K562 (cell line): Measurements from ENCODE around the gene ROPN1L. TPM values are rescaled to one million over a fixed set of nuclear protein-coding genes. Genes with fewer than 3 reads are reported as not detected.
A peak's percentile ranks its signal among the peaks of the same experiment; 100 is the strongest.

ENCODE experiments used
- ATAC-seq: fragments of 200-7000 bp; cut with Tn5 transposase; 3 replicates; pipeline ENCODE4 v1.9.1; 2020; ENCODE audit warnings: moderate library complexity
- BruUV-seq: library from RNA; stranded (reverse); fragments of 400-500 nt; replicated peaks from 2 replicates; lab custom pipeline; 2021; lab: Mats Ljungman, UMichigan
- CTCF ChIA-PET: fragments of 300-600 bp; formaldehyde crosslinking; extraction: SDS; loops from one replicate; lab custom pipeline; 2021; ENCODE audit warnings: low intra/inter-chr PET ratio; lab: Yijun Ruan, JAX
- POLR2A ChIA-PET: fragments of 300-600, 350-650 bp; sonication (Branson Sonifier 250); formaldehyde crosslinking; extraction: SDS; loops from one replicate; lab custom pipeline; 2021; ENCODE audit warnings: antibody characterized with exemption, inconsistent platforms; lab: Yijun Ruan, JAX
- DNase-seq, 4 experiments: peaks; one replicate each; pipeline versions ENCODE4 v3.0.0 to v3.0.0-alpha.2; 2011 to 2018; ENCODE audit warnings: low spot score in 3 of 4, mixed read lengths in 3 of 4; ENCODE audit errors: extremely low read depth in 1 of 4
- FAIRE-seq: peaks from 2 replicates; lab custom pipeline; 2011; peaks lifted over from hg19 to GRCh38; lab: Jason Lieb, UNC
- H2AFZ ChIP-seq: 2 replicates; pipeline ENCODE4 v1.6.0; 2011; ENCODE audit warnings: low read depth, low read length, control low read depth, inconsistent platforms
- H3K27ac ChIP-seq: fragments of 200-600 bp; 3 replicates; pipeline ENCODE4 v1.8.0; 2011; ENCODE audit warnings: low read depth, mild to moderate bottlenecking, control low read depth, inconsistent platforms, low read length, moderate library complexity, mixed read lengths; ENCODE audit errors: extremely low read depth
- H3K27me3 ChIP-seq, 2 experiments: fragments of 300-600 bp in 1 of 2; 2 replicates in 1 of 2; 3 replicates in 1 of 2; pipeline versions ENCODE4 v1.6.0 to v1.8.0; 2011; ENCODE audit warnings: inconsistent platforms in 2 of 2, low read length in 2 of 2, mild to moderate bottlenecking in 1 of 2, mixed read lengths in 1 of 2, moderate library complexity in 1 of 2; ENCODE audit not compliant: control insufficient read depth in 2 of 2, insufficient read depth in 2 of 2
- H3K36me3 ChIP-seq: fragments of 300-600 bp; 3 replicates; pipeline ENCODE4 v1.8.0; 2011; ENCODE audit warnings: mild to moderate bottlenecking, low read length, inconsistent platforms; ENCODE audit not compliant: control insufficient read depth, insufficient read depth
- H3K4me1 ChIP-seq, 2 experiments: fragments of 200-600 bp in 1 of 2; replicated peaks in 1 of 2; 2 replicates in 1 of 2; 3 replicates in 1 of 2; pipeline versions ENCODE4 v1.5.1 to v1.8.0; 2011; ENCODE audit warnings: inconsistent platforms in 2 of 2, low read length in 2 of 2, mild to moderate bottlenecking in 1 of 2, mixed read lengths in 1 of 2, moderate library complexity in 1 of 2; ENCODE audit not compliant: control insufficient read depth in 2 of 2, insufficient read depth in 2 of 2
- H3K4me2 ChIP-seq: 2 replicates; pipeline ENCODE4 v1.6.1; 2011; ENCODE audit warnings: low read length, control low read depth, inconsistent platforms, mixed read lengths; ENCODE audit not compliant: insufficient read depth
- H3K4me3 ChIP-seq: fragments of 200-600 bp; sonication (generic), shearing (Covaris generic); 2 replicates; pipeline ENCODE4 v1.5.1; 2016; ENCODE audit warnings: control low read depth, inconsistent platforms
- H3K79me2 ChIP-seq: fragments of 200-600 bp; 3 replicates; pipeline ENCODE4 v1.8.0; 2011; ENCODE audit warnings: low read length, inconsistent platforms; ENCODE audit not compliant: control insufficient read depth, insufficient read depth
- H3K9ac ChIP-seq, 2 experiments: 2 replicates each; pipeline versions ENCODE4 v1.6.0 to v1.6.1; 2011; ENCODE audit warnings: low read depth in 2 of 2, low read length in 2 of 2, control low read depth in 1 of 2, inconsistent platforms in 1 of 2, mild to moderate bottlenecking in 1 of 2, mixed read lengths in 1 of 2; ENCODE audit not compliant: insufficient read depth in 1 of 2
- H3K9me1 ChIP-seq: one replicate; pipeline ENCODE4 v1.6.0; 2011; ENCODE audit warnings: inconsistent platforms, mild to moderate bottlenecking, low read length, moderate library complexity; ENCODE audit not compliant: control insufficient read depth, insufficient read depth
- H3K9me3 ChIP-seq: replicated peaks from 2 replicates; pipeline ENCODE4 v1.5.1; 2011; ENCODE audit warnings: low read depth, low read length, inconsistent platforms; ENCODE audit not compliant: control insufficient read depth, insufficient read depth
- H4K20me1 ChIP-seq: replicated peaks from 2 replicates; pipeline ENCODE4 v1.6.1; 2011; ENCODE audit warnings: low read length, inconsistent platforms, mixed read lengths; ENCODE audit not compliant: control insufficient read depth, insufficient read depth
- C11orf30 ChIP-seq: fragments of 450-650 bp; IDR thresholded peaks from 2 replicates; pipeline ENCODE4 v1.6.1; 2016; ENCODE audit warnings: low read depth, mild to moderate bottlenecking
- CBFB ChIP-seq: sonication (generic); formaldehyde crosslinking; IDR thresholded peaks from 2 replicates; pipeline ENCODE4 v1.4.0; 2020; ENCODE audit warnings: mild to moderate bottlenecking, missing genetic modification reagents
- CREM ChIP-seq: IDR thresholded peaks from 2 replicates; pipeline ENCODE4 v1.6.1; 2014; ENCODE audit warnings: antibody characterized with exemption, low read depth
- HLTF ChIP-seq: fragments of 450-650 bp; IDR thresholded peaks from 2 replicates; pipeline ENCODE4 v1.6.1; 2016
- KLF13 ChIP-seq: fragments of 450-650 bp; IDR thresholded peaks from 2 replicates; pipeline ENCODE4 v1.6.1; 2016; ENCODE audit warnings: missing genetic modification characterization, low read depth, mild to moderate bottlenecking, missing compliant biosample characterization, moderate library complexity, borderline replicate concordance
- MGA ChIP-seq: fragments of 450-650 bp; IDR thresholded peaks from 2 replicates; pipeline ENCODE4 v1.6.1; 2016; ENCODE audit warnings: mild to moderate bottlenecking, moderate library complexity
- NCOA6 ChIP-seq: fragments of 450-650 bp; IDR thresholded peaks from 2 replicates; pipeline ENCODE4 v1.6.1; 2017; ENCODE audit warnings: mild to moderate bottlenecking
- NFE2L1 ChIP-seq: fragments of 450-650 bp; IDR thresholded peaks from 2 replicates; pipeline ENCODE4 v1.6.1; 2016; ENCODE audit warnings: missing genetic modification characterization, low read depth, mild to moderate bottlenecking, missing compliant biosample characterization, moderate library complexity, borderline replicate concordance
- SETDB1 ChIP-seq: IDR thresholded peaks from one replicate; pipeline ENCODE4 v1.6.1; 2012; ENCODE audit warnings: low read length, control low read depth, inconsistent platforms
- SMARCC2 ChIP-seq: fragments of 450-650 bp; IDR thresholded peaks from 2 replicates; pipeline ENCODE4 v1.6.1; 2017; ENCODE audit warnings: antibody characterized with exemption, moderate library complexity, mild to moderate bottlenecking, low read depth
- ZNF561 ChIP-seq: fragments of 450-650 bp; formaldehyde crosslinking; conservative IDR thresholded peaks from 2 replicates; pipeline ENCODE4 v1.4.0; 2020; ENCODE audit warnings: mild to moderate bottlenecking, moderate library complexity
- ZNF668 ChIP-seq: fragments of 250-450 bp; sonication (Bioruptor Pico); IDR thresholded peaks from 2 replicates; pipeline ENCODE4 v1.8.0; 2022; ENCODE audit warnings: mild to moderate bottlenecking, inconsistent platforms
- ZNF830 ChIP-seq: fragments of 250-450 bp; sonication (Bioruptor Pico); IDR thresholded peaks from 2 replicates; pipeline ENCODE4 v1.5.0; 2021; ENCODE audit warnings: mild to moderate bottlenecking
- in situ Hi-C: fragments of 300-500 bp; cut with MboI; formaldehyde crosslinking; loops from 4 replicates; pipeline ENCODE4 v1.15.0; 2018; ENCODE audit warnings: inconsistent platforms, mixed read lengths
- intact Hi-C: fragments of 100-400 bp; cut with micrococcal nuclease; formaldehyde crosslinking; loops from 2 replicates; pipeline ENCODE4 v1.14.2; 2022
- polyA plus RNA-seq, 8 experiments: library from polyadenylated mRNA; depleted of rRNA in 4 of 8; stranded (reverse) in 5 of 8; unstranded in 3 of 8; fragments of >200 nt; fragmentation: Nextera tagmentation in 2 of 8; fragmentation: Illumina TruSeq in 1 of 8; extraction: Ambion mirVana in 2 of 8; extraction: Trizol in 1 of 8; gene quantifications; 2 replicates each; pipeline versions ENCODE4 v1.2.1 to v1.2.3, GENCODE V29; 2011 to 2014; ENCODE audit warnings: inconsistent platforms in 1 of 8, missing spikeins in 1 of 8
- total RNA-seq, 7 experiments: library from RNA; depleted of rRNA in 6 of 7; stranded (reverse); fragments of >200 nt in 6 of 7; fragmentation: Illumina TruSeq in 2 of 7; extraction: Trizol in 2 of 7; gene quantifications; 2 replicates each; pipeline versions ENCODE4 v1.2.1 to v1.2.3, GENCODE V29; 2011 to 2021; ENCODE audit warnings: low replicate concordance in 1 of 7

ROPN1L gene
- total and polyA plus RNA-seq, 9 of the 15 experiments (the other 6 are each of a cell fraction or from before 2014, with no cell fraction given): 0.04 to 0.85 (median 0.24) TPM; not detected in 3

GRCh38 chr5:10420468-10420867 lies 21.2 kb upstream of the ROPN1L start (continued):
- TF ChIP-seq KLF13: 0 out of 2 replicates have a peak, but pooled peaks have one; percentile 37

GRCh38 chr5:10420932-10421331 lies 20.7 kb upstream of the ROPN1L start:
- peaks cover 99% of the 10 kb centered on the region for H3K36me3 ChIP-seq
- H3K4me2 ChIP-seq: no peak overlapping the region
- no peaks in the 10 kb centered on the region for H3K79me2 ChIP-seq
- DNase-seq: no peak
- no peak for ATAC-seq
- H3K4me1 ChIP-seq: peaks cover 0 to 7% of the 10 kb centered on the region in 2 experiments; a peak in 3 of 5 replicates
- H2AFZ ChIP-seq: no peak overlapping the region
- no peak for FAIRE-seq
- H3K9ac ChIP-seq: no peak overlapping the region
- H3K9me1 ChIP-seq: no peaks in the 10 kb centered on the region
- ChIA-PET CTCF (no interaction called here), POLR2A (interaction anchor here (0.6 to 2.0 kb wide), 5 partner anchors 11 to 110 kb away, joined by 3 to 6 read pairs (median 3); no protein-coding TSS in a partner anchor)
- in situ Hi-C loops (no loop called here), intact Hi-C loops (no loop called here)
- H3K27ac ChIP-seq: peak overlapping the region; percentile 34
- no peaks in the 10 kb centered on the region for H3K27me3 ChIP-seq
- H3K4me3 ChIP-seq: no peak overlapping the region
- H4K20me1 ChIP-seq: no peaks in the 10 kb centered on the region
- H3K9me3 ChIP-seq: no peaks in the 10 kb centered on the region
- BruUV-seq: no TSS peak
- TF ChIP-seq SMARCC2: no peak
- TF ChIP-seq ZNF668 (CRISPR knock-in tag): no peak
- no peak for TF ChIP-seq CBFB (CRISPR knock-in tag)
- peak; percentile 96 for TF ChIP-seq C11orf30
- TF ChIP-seq ZNF561 (CRISPR knock-in tag): no peak
- TF ChIP-seq HLTF: no peak
- TF ChIP-seq SETDB1: no peak
- no peak for TF ChIP-seq MGA
- no peak for TF ChIP-seq ZNF830 (CRISPR knock-in tag)
- no peak for TF ChIP-seq NCOA6
- no peak for TF ChIP-seq CREM
- peak; percentile 89 for TF ChIP-seq NFE2L1
